Measurements from ENCODE around the gene OR51A7. TPM values are rescaled to one million over a fixed set of nuclear protein-coding genes. Genes with fewer than 3 reads are reported as not detected.

Gene OR51A7
- total RNA-seq, 6 experiments from 2014 or later: not detected

- Mint-ChIP-seq H3K4me1 (ENCODE audit: low read depth) (no peaks in the 10 kb centered on the region), H3K4me3 (no peak overlapping the region), H3K27me3 (ENCODE audit: insufficient read depth) (no peaks in the 10 kb centered on the region), H3K9me3 (peaks cover 36% of the 10 kb centered on the region), H3K36me3 (ENCODE audit: low read depth) (0 out of 2 replicates have a peak, but pooled peaks cover 4% of the 10 kb centered on the region), H3K27ac (no peak overlapping the region)
- no peak for TF ChIP-seq CTCF (IDR thresholded peaks at IDR 0.05)
- DNase-seq: no peak
Measured at GRCh38 chr11:4957396-4957795, 53.8 kb downstream of the OR51A7 start.

Other genes with a start within 250 kb of the OR51A7 start
- under 1 TPM in 4 of 6 experiments, not detected in 2; 0.09 to 0.32 (median 0.12) TPM for gene OR51E2, start 205.9 kb upstream of the OR51A7 start, total RNA-seq (2021; fragmentation: NEBNext Ultra II Directional; extraction: Animal tissue kit (Norgen Biotek cat#: 25700))
- not detected for gene MMP26, start 199.0 kb upstream of the OR51A7 start, total RNA-seq (2021; fragmentation: NEBNext Ultra II Directional; extraction: Animal tissue kit (Norgen Biotek cat#: 25700))
- gene OR51F1, start 133.8 kb upstream of the OR51A7 start, total RNA-seq (2021; fragmentation: NEBNext Ultra II Directional; extraction: Animal tissue kit (Norgen Biotek cat#: 25700)): not detected
- not detected for gene OR52R1, start 99.4 kb upstream of the OR51A7 start, total RNA-seq (2021; fragmentation: NEBNext Ultra II Directional; extraction: Animal tissue kit (Norgen Biotek cat#: 25700))
- not detected for gene OR51F2, start 82.5 kb upstream of the OR51A7 start, total RNA-seq (2021; fragmentation: NEBNext Ultra II Directional; extraction: Animal tissue kit (Norgen Biotek cat#: 25700))
- not detected for gene OR51S1, start 54.6 kb upstream of the OR51A7 start, total RNA-seq (2021; fragmentation: NEBNext Ultra II Directional; extraction: Animal tissue kit (Norgen Biotek cat#: 25700))
- not detected for gene OR51T1, start 21.9 kb upstream of the OR51A7 start, total RNA-seq (2021; fragmentation: NEBNext Ultra II Directional; extraction: Animal tissue kit (Norgen Biotek cat#: 25700))
- gene OR51G2, start 15.6 kb downstream of the OR51A7 start, total RNA-seq (2021; fragmentation: NEBNext Ultra II Directional; extraction: Animal tissue kit (Norgen Biotek cat#: 25700)): not detected
- not detected for gene OR51G1, start 20.6 kb downstream of the OR51A7 start, total RNA-seq (2021; fragmentation: NEBNext Ultra II Directional; extraction: Animal tissue kit (Norgen Biotek cat#: 25700))
- gene OR51A4, start 43.8 kb downstream of the OR51A7 start, total RNA-seq (2021; fragmentation: NEBNext Ultra II Directional; extraction: Animal tissue kit (Norgen Biotek cat#: 25700)): not detected
- not detected for gene OR51A2, start 51.9 kb downstream of the OR51A7 start, total RNA-seq (2021; fragmentation: NEBNext Ultra II Directional; extraction: Animal tissue kit (Norgen Biotek cat#: 25700))
- not detected for gene OR51L1, start 91.1 kb downstream of the OR51A7 start, total RNA-seq (2021; fragmentation: NEBNext Ultra II Directional; extraction: Animal tissue kit (Norgen Biotek cat#: 25700))
- not detected for gene OR52J3, start 142.7 kb downstream of the OR51A7 start, total RNA-seq (2021; fragmentation: NEBNext Ultra II Directional; extraction: Animal tissue kit (Norgen Biotek cat#: 25700))
- not detected for gene OR52E2, start 155.8 kb downstream of the OR51A7 start, total RNA-seq (2021; fragmentation: NEBNext Ultra II Directional; extraction: Animal tissue kit (Norgen Biotek cat#: 25700))
- gene OR52E1, start 165.8 kb downstream of the OR51A7 start, total RNA-seq (2021; fragmentation: NEBNext Ultra II Directional; extraction: Animal tissue kit (Norgen Biotek cat#: 25700)): not detected
- not detected for gene OR52A5, start 234.6 kb downstream of the OR51A7 start, total RNA-seq (2021; fragmentation: NEBNext Ultra II Directional; extraction: Animal tissue kit (Norgen Biotek cat#: 25700))

Measured in HFFc6 (cell line).